ENCODE measurements around the gene SEM1.

GRCh38 chr7:96734343-96734742 is 24.7 kb upstream of the SEM1 start:
- TF ChIP-seq ELF4 (IDR thresholded peaks at IDR 0.05) (no peak), NFRKB (IDR thresholded peaks at IDR 0.05) (no peak), SUZ12 (IDR thresholded peaks at IDR 0.05) (no peak), SP1 (IDR thresholded peaks at IDR 0.05) (no peak), ZNF384 (IDR thresholded peaks at IDR 0.05) (no peak), FOXK2 (IDR thresholded peaks at IDR 0.05) (no peak), FOXA1 (IDR thresholded peaks at IDR 0.05) (no peak), FOXM1 (IDR thresholded peaks at IDR 0.05; ENCODE audit: borderline replicate concordance) (no peak), BHLHE40 (IDR thresholded peaks at IDR 0.05; ENCODE audit: borderline replicate concordance) (no peak), ARNT (IDR thresholded peaks at IDR 0.05) (no peak), HDGF (IDR thresholded peaks at IDR 0.05; ENCODE audit: borderline replicate concordance) (no peak), L3MBTL2 (conservative IDR thresholded peaks at IDR 0.05) (no peak), LEF1 (IDR thresholded peaks at IDR 0.05; ENCODE audit: borderline replicate concordance) (no peak)
- TF ChIP-seq, protein P1, sequence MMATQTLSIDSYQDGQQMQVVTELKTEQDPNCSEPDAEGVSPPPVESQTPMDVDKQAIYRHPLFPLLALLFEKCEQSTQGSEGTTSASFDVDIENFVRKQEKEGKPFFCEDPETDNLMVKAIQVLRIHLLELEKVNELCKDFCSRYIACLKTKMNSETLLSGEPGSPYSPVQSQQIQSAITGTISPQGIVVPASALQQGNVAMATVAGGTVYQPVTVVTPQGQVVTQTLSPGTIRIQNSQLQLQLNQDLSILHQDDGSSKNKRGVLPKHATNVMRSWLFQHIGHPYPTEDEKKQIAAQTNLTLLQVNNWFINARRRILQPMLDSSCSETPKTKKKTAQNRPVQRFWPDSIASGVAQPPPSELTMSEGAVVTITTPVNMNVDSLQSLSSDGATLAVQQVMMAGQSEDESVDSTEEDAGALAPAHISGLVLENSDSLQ (IDR thresholded peaks at IDR 0.05): no peak

All from HEK293T (cell line).